HL-60/S4 treated with phorbol 12-myristate 13-acetate at 8.2 ng/mL for 4 days and 3 days (cell line): ENCODE results near the gene VRK2.

Experiments used
- in situ Hi-C: fragments of 300-500 bp; cut with MboI; formaldehyde crosslinking; loops from 2 replicates; pipeline ENCODE4 v1.15.0; 2022; ENCODE audit warnings: low sequenced_read_pairs

VRK2 gene

DNA sequence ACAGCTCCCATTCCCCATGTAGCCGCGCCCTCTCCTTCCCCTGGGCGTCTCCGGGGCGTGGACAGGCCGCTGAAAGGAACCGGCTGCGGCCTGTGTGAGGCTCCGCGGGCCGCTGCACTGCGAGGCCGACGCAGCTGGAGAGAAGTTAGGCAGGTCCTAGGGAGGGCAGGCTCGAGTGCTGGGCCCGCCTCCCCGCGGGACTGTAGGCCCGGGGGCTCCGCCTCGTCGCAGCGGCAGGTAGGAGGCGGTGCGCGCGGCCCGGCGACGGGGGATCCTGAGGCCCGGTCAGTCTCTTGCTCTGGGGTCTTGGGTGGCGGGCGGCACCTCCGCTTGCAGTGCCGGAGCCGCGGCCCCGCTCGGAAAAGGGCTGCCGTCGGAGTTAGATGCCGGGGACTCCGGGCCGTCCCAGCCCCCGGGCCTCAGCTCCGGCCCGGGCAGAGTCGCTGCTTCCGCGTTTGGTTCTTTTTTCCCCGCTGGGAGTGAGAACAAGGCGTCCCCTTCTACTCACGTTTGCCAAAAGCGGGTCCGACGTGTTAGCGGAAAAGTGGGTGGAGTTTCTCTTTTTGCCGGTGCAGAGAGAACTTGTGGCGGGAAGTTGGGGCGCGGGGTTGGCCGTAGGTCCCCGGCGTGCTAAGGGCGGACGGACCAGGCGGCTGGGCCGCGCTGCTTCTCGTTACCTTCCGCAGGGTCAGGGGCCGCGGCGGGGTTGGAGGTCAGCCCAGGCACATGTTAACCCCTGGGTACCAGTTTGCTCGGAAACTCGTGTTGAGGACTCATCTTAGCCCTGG lies at the start of gene VRK2:
VRK2 (plus strand) TSS at position 222 of the 788 bp plus-strand sequence. CDS start 2,026 bp downstream, outside the sequence.
- in situ Hi-C loops = no loop called here

DNA sequence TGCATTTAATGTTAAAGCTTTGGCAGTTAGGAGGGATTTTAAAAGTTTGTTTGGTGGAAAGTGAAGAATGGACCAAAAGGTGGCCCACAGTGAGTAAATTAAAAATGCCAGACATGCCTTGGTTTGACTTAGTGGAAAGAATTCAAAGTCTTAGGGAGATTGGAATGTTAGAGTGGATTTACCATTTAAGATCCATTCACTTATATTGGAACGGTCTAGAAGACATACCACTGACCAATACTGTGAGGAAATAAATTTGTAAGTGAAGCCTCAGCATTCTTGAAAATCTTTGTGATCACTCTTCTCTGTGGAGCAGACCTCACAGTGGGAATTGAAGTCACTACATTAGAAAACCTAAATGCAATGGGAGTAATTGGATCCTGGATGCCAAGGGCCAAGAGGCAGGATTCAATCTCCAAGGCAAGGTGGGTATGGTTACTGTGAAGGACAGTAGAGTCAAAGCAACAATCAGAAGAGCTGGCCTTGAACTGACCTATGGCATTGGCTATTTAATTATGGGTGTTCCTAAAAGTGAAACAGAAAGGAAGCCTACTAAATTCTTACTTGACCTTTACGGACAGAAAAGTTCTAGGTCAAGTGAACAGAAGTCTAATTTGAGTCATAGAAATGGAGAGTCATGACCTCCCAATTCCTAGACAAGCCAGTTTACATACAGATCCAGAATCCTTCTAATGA lies 40.2 kb upstream of the VRK2 start:
- in situ Hi-C loops = no loop called here

DNA sequence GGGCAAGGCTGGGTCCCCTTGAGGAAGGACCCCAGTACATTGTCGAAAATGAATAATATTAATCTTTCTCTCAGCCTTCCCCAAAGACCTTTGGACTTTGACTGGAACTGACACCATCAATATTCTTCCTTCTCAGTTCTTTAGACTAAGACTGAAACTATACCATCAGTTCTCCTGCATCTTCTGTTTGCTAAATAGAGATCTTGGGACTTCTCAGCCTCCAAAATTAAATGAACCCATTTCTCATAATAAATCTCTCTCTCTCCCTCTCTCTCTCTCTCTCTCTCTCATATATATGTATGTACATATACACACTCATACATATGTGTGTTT lies 39.7 kb upstream of the VRK2 start:
- in situ Hi-C loops = no loop called here

GRCh38 chr2:58010599-58010998 lies 36.0 kb upstream of the VRK2 start:
- in situ Hi-C loops = no loop called here

GRCh38 chr2:58019229-58019628 lies 27.4 kb upstream of the VRK2 start:
- in situ Hi-C loops = no loop called here

DNA sequence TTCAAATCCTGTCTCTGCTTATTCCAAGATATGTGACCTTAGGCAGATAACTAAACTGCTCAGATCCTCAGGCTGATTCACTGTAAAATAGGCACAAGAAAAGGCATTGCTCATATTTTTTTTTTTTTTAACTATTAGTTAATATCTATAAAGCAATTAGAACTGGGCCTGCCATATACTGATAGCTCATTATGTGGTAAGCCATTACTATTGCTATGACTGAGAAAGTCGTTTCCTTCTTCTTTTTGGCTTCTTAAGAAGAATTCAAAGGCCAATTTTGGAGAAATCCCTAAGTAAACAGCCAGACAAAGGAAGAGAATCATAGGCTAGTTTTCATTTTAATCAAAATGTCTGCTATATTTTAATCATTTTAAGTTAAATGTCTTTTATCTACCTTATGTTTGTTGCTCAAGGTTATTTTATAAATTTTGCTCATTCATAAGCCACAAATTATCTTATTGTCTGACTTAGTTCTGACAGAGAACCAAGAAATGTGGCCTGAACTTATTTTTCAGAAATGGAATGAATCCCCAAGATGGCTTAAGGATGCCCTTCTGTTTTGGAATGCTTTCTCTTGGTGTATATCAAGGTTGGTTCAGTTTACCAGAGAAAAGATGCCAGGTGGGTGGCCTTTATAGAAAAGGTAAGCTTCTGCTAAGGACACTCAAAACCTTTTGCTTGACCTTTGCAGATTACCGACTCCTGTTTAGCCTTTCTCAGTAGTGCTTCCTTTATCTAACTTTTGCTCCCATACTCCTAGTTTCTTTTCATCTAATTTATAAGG lies 21.3 kb upstream of the VRK2 start:
- in situ Hi-C loops = no loop called here

GRCh38 chr2:58027029-58027428 lies 19.6 kb upstream of the VRK2 start:
- in situ Hi-C loops = no loop called here

DNA sequence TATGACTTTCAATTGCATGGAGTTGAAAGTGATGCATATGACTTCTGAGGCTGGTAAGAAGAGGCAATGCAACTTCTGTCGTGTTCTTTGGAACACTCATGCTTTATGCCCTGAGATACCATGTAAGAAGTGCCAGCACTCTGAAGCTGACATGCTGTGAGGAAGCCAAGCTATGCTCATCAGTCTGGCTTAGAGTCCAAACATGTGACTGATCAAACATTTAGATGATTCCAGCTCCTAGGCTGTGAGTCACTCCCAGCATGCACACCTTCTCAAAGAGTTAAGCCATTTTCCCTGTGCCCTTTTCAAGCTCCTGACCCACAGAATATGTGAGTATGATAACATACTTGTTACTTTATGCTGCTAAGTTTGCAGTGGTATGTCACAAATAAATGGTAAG lies 15.8 kb upstream of the VRK2 start:
- in situ Hi-C loops = no loop called here

- in situ Hi-C loops = no loop called here
Measured at GRCh38 chr2:58032016-58032763, 14.4 kb upstream of the VRK2 start.

GRCh38 chr2:58032764-58033080 lies 13.9 kb upstream of the VRK2 start:
- in situ Hi-C loops = no loop called here

DNA sequence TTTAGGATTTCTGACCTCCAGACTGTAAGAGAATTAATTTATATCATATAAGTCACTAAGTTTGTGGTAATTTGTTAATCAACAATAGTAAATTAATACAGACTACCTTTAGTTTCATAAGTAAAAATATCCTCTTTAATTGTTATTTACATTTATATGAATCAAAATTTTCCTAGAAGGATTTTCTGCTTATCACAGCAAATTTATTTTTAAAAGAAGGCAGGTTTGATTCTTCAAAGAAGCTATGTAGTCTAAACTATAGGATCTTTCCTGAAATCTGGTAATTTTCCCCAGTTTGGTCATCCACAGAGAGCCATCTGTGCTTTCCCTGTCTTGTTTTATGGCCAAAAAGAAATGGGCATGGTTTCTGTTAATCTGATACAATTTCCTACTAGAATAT lies 13.1 kb upstream of the VRK2 start:
- in situ Hi-C loops = no loop called here

DNA sequence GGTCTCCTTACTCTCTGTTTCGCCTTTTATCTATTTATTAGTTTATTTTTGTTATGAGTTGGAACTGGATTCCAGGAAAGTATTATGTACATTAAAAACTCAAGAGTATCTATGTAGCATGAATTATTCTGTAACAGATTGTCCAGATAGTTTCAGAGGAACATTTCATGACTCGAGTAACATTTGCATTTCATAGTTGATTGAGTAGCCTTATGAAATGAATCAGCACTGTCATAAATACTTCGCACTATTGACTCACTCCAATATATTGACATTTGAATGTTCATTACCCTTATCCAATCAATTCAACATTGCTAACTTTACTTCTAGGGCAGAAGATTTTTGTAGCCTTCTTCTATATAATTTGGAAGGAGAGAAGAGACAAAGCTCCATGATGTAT lies 11.3 kb upstream of the VRK2 start:
- in situ Hi-C loops = no loop called here

DNA sequence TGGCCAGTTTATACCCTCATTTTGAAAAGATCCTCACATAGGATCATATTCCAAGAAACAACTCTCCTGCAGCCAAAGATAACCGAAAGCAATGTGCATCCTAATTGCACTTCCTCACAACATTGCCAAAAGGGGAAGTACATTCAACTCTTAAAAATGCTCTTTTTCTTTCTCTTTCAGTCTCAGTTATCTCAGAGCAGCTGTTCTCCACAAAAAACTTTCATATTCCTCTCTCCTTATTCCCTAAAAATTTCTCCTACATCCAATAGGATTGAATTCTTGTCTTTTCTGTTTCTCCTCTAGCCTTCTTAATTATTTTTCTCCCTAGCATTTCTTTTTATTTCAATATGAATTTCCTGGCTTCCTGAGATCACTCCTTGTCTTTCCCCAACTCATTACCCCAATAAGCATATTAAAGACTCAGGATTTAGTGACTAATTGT lies 7.4 kb upstream of the VRK2 start:
- in situ Hi-C loops = no loop called here

- in situ Hi-C loops = no loop called here
Measured at GRCh38 chr2:58042486-58042970, 4.1 kb upstream of the VRK2 start.

- in situ Hi-C loops = no loop called here
Measured at GRCh38 chr2:58044145-58044544, 2.5 kb upstream of the VRK2 start.

GRCh38 chr2:58045580-58046334 lies 849 bp upstream of the VRK2 start:
- in situ Hi-C loops = no loop called here

DNA sequence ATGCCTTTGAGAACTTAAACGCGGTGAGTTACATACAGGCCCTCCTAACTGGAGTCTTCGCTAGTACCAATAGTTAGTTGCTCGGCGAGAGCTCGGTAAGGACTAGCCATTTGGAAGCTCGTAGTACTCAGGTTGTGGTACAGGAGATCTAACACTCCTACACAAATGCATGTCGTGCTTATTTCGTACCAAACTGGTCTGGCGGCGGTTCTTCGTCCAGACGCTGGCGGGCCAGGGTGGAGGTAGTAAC lies 346 bp upstream of the VRK2 start:
- in situ Hi-C loops = no loop called here

DNA sequence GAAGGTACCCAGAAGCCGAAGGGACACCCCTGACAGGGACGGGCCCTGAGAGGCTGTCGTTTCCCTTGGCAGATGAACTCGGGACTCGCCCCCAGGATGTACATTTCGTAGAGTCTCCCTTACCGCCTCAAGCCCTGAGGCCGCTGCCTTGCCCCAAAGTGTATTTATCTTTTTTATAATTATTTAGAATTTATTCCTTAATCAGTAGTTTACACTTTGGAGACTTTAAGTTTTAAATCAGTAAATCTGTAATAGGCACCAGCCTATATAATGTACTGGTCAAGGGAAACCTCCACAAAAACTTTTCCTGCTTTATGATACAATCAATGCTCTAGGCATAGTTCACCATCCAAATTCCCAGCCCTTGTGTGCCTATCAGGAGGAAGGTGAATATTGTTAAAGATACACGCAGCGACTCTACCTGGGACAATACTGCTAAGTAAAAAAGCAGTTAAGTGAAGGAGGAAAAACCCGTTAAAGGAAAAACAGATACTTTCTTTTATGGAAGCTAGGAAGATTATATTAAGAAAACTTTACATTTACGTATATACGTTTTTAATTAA lies 848 bp downstream of the VRK2 start:
- in situ Hi-C loops = no loop called here

- in situ Hi-C loops = no loop called here
Measured at GRCh38 chr2:58047961-58048360, 1.4 kb downstream of the VRK2 start.

DNA sequence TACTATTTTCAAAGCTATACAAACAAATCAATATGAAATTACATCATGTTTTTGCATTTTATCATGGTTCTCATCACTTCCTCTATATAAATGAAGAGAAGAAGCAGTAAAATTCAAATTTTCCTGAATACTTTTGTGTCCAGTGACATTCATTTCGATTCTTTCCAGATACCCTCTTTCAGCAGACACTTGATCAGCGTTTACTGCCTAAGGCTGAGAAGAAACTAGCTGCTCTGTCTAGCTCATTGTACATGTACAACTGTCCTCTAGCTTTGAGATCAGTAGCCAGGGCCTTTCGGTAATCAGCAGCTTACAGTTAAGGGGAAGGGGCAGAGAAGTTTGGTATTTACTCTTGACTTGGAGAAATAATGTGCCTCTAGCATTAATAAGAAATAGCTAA lies 4.8 kb downstream of the VRK2 start:
- in situ Hi-C loops = no loop called here
